PC-3 (cell line): ENCODE measurements around the gene BFSP2.

Experiments used
- EZH2phosphoT487 ChIP-seq: fragments of 300-600 bp; sonication (generic); IDR thresholded peaks from 2 replicates; pipeline ENCODE4 v1.6.1; 2018; ENCODE audit warnings: mild to moderate bottlenecking, antibody characterized with exemption, low read length, borderline replicate concordance
- TF ChIP-seq, protein P1 (sequence below): fragments of 300-600 bp; sonication (generic); conservative IDR thresholded peaks from 2 replicates; pipeline ENCODE4 v1.5.1; 2017; ENCODE audit warnings: antibody characterized with exemption, low read depth, mild to moderate bottlenecking, low read length

DNA sequence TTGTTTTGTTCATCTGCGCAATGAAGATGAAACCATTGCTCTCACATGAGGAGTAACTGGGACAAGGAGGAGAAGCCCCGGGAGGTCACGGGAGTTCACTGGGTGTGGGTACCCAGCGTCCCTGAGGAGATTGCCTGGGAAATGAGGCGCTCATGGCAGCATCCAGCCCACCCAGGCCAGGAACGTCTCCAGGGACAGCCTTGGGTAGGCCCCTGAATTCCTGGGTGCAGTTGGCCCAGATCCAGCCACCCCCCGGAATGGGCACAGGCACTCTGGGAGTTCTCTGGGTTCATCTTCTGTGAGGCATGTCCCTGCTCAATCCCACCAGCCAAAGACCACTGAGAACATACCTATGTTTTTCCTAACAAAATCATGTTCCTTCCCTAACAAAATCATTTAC, 18.5 kb downstream of the BFSP2 start:
- TF ChIP-seq, protein P1, sequence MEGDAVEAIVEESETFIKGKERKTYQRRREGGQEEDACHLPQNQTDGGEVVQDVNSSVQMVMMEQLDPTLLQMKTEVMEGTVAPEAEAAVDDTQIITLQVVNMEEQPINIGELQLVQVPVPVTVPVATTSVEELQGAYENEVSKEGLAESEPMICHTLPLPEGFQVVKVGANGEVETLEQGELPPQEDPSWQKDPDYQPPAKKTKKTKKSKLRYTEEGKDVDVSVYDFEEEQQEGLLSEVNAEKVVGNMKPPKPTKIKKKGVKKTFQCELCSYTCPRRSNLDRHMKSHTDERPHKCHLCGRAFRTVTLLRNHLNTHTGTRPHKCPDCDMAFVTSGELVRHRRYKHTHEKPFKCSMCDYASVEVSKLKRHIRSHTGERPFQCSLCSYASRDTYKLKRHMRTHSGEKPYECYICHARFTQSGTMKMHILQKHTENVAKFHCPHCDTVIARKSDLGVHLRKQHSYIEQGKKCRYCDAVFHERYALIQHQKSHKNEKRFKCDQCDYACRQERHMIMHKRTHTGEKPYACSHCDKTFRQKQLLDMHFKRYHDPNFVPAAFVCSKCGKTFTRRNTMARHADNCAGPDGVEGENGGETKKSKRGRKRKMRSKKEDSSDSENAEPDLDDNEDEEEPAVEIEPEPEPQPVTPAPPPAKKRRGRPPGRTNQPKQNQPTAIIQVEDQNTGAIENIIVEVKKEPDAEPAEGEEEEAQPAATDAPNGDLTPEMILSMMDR: no peak
- TF ChIP-seq EZH2phosphoT487: no peak
